ENCODE data around the gene PTX4.

The PTX4 gene

GRCh38 chr16:1511662-1512569, 23.2 kb upstream of the PTX4 start:
- TF ChIP-seq CTCF (IDR thresholded peaks at IDR 0.05; ENCODE audit: low read length, missing control alignments): no peak
- H3K4me3 ChIP-seq (replicated peaks; ENCODE audit: low read depth, low read length): no peak overlapping the region
- no peak for DNase-seq (ENCODE audit: low read depth)

- no peak for TF ChIP-seq CTCF (IDR thresholded peaks at IDR 0.05; ENCODE audit: low read length, missing control alignments)
Observed at GRCh38 chr16:1510941-1511351, 22.2 kb upstream of the PTX4 start.

GRCh38 chr16:1510272-1510671, 21.5 kb upstream of the PTX4 start:
- TF ChIP-seq CTCF (IDR thresholded peaks at IDR 0.05; ENCODE audit: low read length, missing control alignments): no peak
- DNase-seq (ENCODE audit: low read depth): no peak

More at GRCh38 chr16:1510941-1511351, 22.2 kb upstream of the PTX4 start:
- DNase-seq (ENCODE audit: low read depth): no peak
- H3K4me3 ChIP-seq (replicated peaks; ENCODE audit: low read depth, low read length): no peak overlapping the region

GRCh38 chr16:1509307-1510221, 20.8 kb upstream of the PTX4 start:
- no peak for TF ChIP-seq CTCF (IDR thresholded peaks at IDR 0.05; ENCODE audit: low read length, missing control alignments)
- no peak for DNase-seq (ENCODE audit: low read depth)
- H3K4me3 ChIP-seq (replicated peaks; ENCODE audit: low read depth, low read length): no peak overlapping the region

More at GRCh38 chr16:1510272-1510671, 21.5 kb upstream of the PTX4 start:
- no peak overlapping the region for H3K4me3 ChIP-seq (replicated peaks; ENCODE audit: low read depth, low read length)

- no peak for TF ChIP-seq CTCF (IDR thresholded peaks at IDR 0.05; ENCODE audit: low read length, missing control alignments)
- H3K4me3 ChIP-seq (replicated peaks; ENCODE audit: low read depth, low read length): no peak overlapping the region
- no peak for DNase-seq (ENCODE audit: low read depth)
Observed at GRCh38 chr16:1508494-1509187, 19.9 kb upstream of the PTX4 start.

- DNase-seq (ENCODE audit: low read depth): no peak
- no peak for TF ChIP-seq CTCF (IDR thresholded peaks at IDR 0.05; ENCODE audit: low read length, missing control alignments)
- no peak overlapping the region for H3K4me3 ChIP-seq (replicated peaks; ENCODE audit: low read depth, low read length)
Observed at GRCh38 chr16:1506494-1507213, 17.9 kb upstream of the PTX4 start.
